Ovary (tissue), 9 donors: ENCODE data around the gene JSRP1. TPM values are rescaled to one million over a fixed set of nuclear protein-coding genes. Genes with fewer than 3 reads are reported as not detected.

Source experiments
- DNase-seq, 5 donors: peaks; one replicate each; pipeline ENCODE4 v3.0.0-alpha.2; 2019 to 2020
- H3K27ac ChIP-seq, 2 donors: fragments of 200-600 bp; one replicate each; pipeline versions ENCODE4 v1.5.1 to v1.8.0; 2019 to 2022
- H3K27me3 ChIP-seq: fragments of 200-600 bp; one replicate; pipeline ENCODE4 v1.8.0; 2022
- H3K36me3 ChIP-seq: fragments of 200-600 bp; sonication (generic); one replicate; pipeline ENCODE4 v1.5.1; 2019
- H3K4me1 ChIP-seq: one replicate; pipeline ENCODE4 v1.8.1; 2013; ENCODE audit warnings: mild to moderate bottlenecking, moderate library complexity; ENCODE audit not compliant: insufficient read depth
- H3K4me3 ChIP-seq: fragments of 200-600 bp; sonication (generic); one replicate; pipeline ENCODE4 v1.5.1; 2017
- H3K9me3 ChIP-seq, 2 donors: fragments of 200-600 bp in 1 of 2; sonication (generic) in 1 of 2; one replicate each; pipeline versions ENCODE4 v1.5.1 to v1.8.1; 2013 to 2019; ENCODE audit warnings: mild to moderate bottlenecking in 1 of 2, moderate library complexity in 1 of 2
- EP300 ChIP-seq: sonication (generic); formaldehyde crosslinking; IDR thresholded peaks from one replicate; pipeline ENCODE4 v1.6.1; 2017; ENCODE audit warnings: antibody characterized with exemption
- POLR2A ChIP-seq: fragments of 450-650 bp; IDR thresholded peaks from one replicate; pipeline ENCODE4 v1.6.1; 2017; ENCODE audit warnings: antibody characterized with exemption, mild to moderate bottlenecking, moderate library complexity
- WGBS, 3 donors: extraction: QIAGEN DNeasy Blood & Tissue Kit in 1 of 3; methylation state at CpG; one replicate each; pipeline versions ENCODE4 v1.1.5 to v1.1.7; 2013 to 2017; 5-methylcytosine and 5-hydroxymethylcytosine counted together
- intact Hi-C, 4 donors: fragments of 100-400 bp; cut with DNase I; formaldehyde crosslinking; loops; one replicate each; pipeline versions ENCODE4 v1.11.0 to v1.15.1; 2022 to 2023
- polyA plus RNA-seq, 2 donors: library from polyadenylated mRNA; stranded (reverse); fragments of 200-250 nt in 1 of 2; fragments of 350-450 nt in 1 of 2; fragmentation: Illumina TruSeq in 1 of 2; extraction: RNeasy Lipid Tissue Mini Kit (QIAGEN cat#74804) in 1 of 2; gene quantifications; one replicate each; pipeline ENCODE4 v1.2.3, GENCODE V29; 2013 to 2014
- total RNA-seq, 7 donors: library from RNA; depleted of rRNA in 2 of 7; stranded (reverse); fragments of >200 nt in 2 of 7; fragmentation: NEBNext Ultra II Directional in 3 of 7; extraction: Animal tissue kit (Norgen Biotek cat#: 25700) in 3 of 7; gene quantifications; one replicate each; pipeline versions ENCODE4 v1.1.0 to v1.2.4, GENCODE V29; 2016 to 2023
- TF ChIP-seq, protein P1 (sequence below), 3 donors: fragments of 450-650 bp in 2 of 3; fragments of 200-600 bp in 1 of 3; IDR thresholded peaks; one replicate each; pipeline versions ENCODE4 v1.5.1 to v1.8.0; 2016 to 2022; ENCODE audit warnings: antibody characterized with exemption in 3 of 3, mild to moderate bottlenecking in 1 of 3
- donor health status: DM: no; HTN: no; CAD: no; lungs with moderate emphysema.
- donor health status: DM: no; HTN: no; CAD: no.
- donor health status: Bipolar disorder and iron deficiency.
- donor health status: DM: yes; HTN: yes; CAD: no.
- donor health status: DM: no; HTN: no; CAD: no.
- donor health status: DM: yes; HTN: yes; CAD: no.

The JSRP1 gene
- total and polyA plus RNA-seq, 9 donors = 0.30 to 0.92 (median 0.35) TPM; not detected in 4

GRCh38 chr19:2288338-2288817, 32.2 kb upstream of the JSRP1 start:
- Histone ChIP-seq H3K4me1 (peaks cover 11% of the 10 kb centered on the region), H3K36me3 (no peaks in the 10 kb centered on the region), H3K27ac (no peak overlapping the region), H3K27me3 (peaks cover 11% of the 10 kb centered on the region), H3K9me3 (no peaks in the 10 kb centered on the region), H3K4me3 (no peak overlapping the region)
- intact Hi-C loops = no loop called here
- WGBS, 3 donors = 79 to 84% (median 79%) methylated on average over 15 to 17 of the region's 17 CpGs
- no peak for DNase-seq
- no peak for TF ChIP-seq EP300
- TF ChIP-seq, protein P1, sequence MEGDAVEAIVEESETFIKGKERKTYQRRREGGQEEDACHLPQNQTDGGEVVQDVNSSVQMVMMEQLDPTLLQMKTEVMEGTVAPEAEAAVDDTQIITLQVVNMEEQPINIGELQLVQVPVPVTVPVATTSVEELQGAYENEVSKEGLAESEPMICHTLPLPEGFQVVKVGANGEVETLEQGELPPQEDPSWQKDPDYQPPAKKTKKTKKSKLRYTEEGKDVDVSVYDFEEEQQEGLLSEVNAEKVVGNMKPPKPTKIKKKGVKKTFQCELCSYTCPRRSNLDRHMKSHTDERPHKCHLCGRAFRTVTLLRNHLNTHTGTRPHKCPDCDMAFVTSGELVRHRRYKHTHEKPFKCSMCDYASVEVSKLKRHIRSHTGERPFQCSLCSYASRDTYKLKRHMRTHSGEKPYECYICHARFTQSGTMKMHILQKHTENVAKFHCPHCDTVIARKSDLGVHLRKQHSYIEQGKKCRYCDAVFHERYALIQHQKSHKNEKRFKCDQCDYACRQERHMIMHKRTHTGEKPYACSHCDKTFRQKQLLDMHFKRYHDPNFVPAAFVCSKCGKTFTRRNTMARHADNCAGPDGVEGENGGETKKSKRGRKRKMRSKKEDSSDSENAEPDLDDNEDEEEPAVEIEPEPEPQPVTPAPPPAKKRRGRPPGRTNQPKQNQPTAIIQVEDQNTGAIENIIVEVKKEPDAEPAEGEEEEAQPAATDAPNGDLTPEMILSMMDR (IDR thresholded peaks at IDR 0.05) = no peak
- no peak for TF ChIP-seq POLR2A

GRCh38 chr19:2287585-2288337, 31.5 kb upstream of the JSRP1 start:
- Histone ChIP-seq H3K9me3 (no peaks in the 10 kb centered on the region), H3K4me3 (no peak overlapping the region), H3K36me3 (no peaks in the 10 kb centered on the region), H3K27ac (no peak overlapping the region), H3K27me3 (peaks cover 11% of the 10 kb centered on the region), H3K4me1 (peaks cover 11% of the 10 kb centered on the region)
- intact Hi-C loops = no loop called here
- WGBS, 3 donors = 79 to 90% (median 85%) methylated on average over 12 to 13 of the region's 13 CpGs
- DNase-seq = no peak
- TF ChIP-seq EP300 (no peak), POLR2A (no peak)
- TF ChIP-seq, protein P1 (IDR thresholded peaks at IDR 0.05) = no peak

GRCh38 chr19:2286402-2287140, 30.4 kb upstream of the JSRP1 start:
- no peak overlapping the region for H3K27ac ChIP-seq
- whole genome bisulfite sequencing, 3 donors = 84 to 89% (median 86%) methylated on average over 20 of the region's 20 CpGs
- peaks cover 17% of the 10 kb centered on the region for H3K4me1 ChIP-seq
- TF ChIP-seq, protein P1 (IDR thresholded peaks at IDR 0.05) = no peak
- no peak for TF ChIP-seq EP300
- no peak overlapping the region for H3K4me3 ChIP-seq
- intact Hi-C loops = no loop called here
- H3K36me3 ChIP-seq = no peaks in the 10 kb centered on the region
- H3K27me3 ChIP-seq = peaks cover 10% of the 10 kb centered on the region
- no peaks in the 10 kb centered on the region for H3K9me3 ChIP-seq
- no peak for DNase-seq

DNA sequence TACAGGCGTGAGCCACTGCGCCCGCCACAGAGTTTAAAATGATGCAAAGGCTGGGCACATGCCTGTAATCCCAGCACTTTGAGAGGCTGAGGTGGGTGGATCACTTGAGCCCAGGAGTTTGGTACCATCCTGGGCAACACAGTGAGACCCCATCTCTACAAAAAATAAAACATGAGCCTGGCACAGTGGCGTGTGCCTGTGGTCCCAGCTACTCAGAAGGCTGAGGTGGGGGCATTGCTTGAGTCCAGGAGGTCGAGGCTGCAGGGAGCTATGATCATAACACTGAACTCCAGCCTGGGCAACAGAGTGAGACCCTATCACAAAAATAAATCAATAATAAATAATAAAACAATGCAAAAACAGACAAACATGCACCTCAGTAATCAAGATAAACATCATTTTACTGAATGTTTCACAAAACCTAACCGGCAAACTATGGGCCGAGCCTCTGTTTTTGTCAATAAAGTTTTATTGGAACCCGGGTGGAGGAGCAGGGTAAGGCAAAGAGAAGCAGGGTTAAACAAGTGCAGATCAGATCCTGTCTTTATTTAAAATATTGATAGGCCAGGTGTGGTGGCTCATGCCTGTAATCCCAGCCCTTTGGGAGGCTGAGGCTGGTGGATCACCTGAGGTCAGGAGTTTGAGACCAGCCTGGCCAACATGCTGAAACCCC, 27.8 kb upstream of the JSRP1 start:
- Histone ChIP-seq H3K27me3 (no peaks in the 10 kb centered on the region), H3K9me3 (no peaks in the 10 kb centered on the region), H3K4me3 (no peak overlapping the region), H3K36me3 (no peaks in the 10 kb centered on the region), H3K27ac (no peak overlapping the region), H3K4me1 (peaks cover 6% of the 10 kb centered on the region)
- intact Hi-C loops = loop anchor here in 1 of 4 donors (5.0 kb wide), 1 partner anchor 1117 kb away; no protein-coding TSS in a partner anchor
- 96 to 98% (median 97%) methylated on average over 8 of the region's 8 CpGs for WGBS, 3 donors
- no peak for DNase-seq
- TF ChIP-seq POLR2A (no peak), EP300 (no peak)
- TF ChIP-seq, protein P1 (IDR thresholded peaks at IDR 0.05) = no peak
